ENCODE measurements around the gene ANKRD53. TPM values are rescaled to one million over a fixed set of nuclear protein-coding genes. Genes with fewer than 3 reads are reported as not detected.

The ANKRD53 gene
- total RNA-seq, 1 experiment from 2014 or later, result not detected

DNA sequence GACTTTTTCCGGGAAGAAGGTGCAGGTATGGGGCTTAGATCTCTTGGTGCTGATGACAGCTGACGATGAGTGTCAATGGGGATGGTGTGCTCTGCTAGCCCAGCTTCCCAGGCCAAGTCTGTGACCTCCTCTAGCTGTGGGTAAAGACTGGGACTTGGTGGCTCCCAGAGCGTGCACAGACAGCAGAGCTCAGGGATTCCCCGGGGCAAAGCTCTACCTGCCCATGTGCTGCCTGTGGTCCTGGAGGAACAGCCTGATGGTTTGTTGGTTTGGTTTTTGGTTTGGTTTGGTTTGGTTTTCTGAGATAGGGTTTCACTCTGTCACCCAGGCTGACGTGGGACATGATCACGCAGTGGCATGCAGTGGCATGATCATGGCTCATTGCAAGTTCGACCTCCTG lies 23.5 kb upstream of the ANKRD53 start:
- Histone ChIP-seq H3K27ac (no peak overlapping the region), H3K9me3 (replicated peaks) (no peaks in the 10 kb centered on the region), H3K4me1 (replicated peaks) (no peaks in the 10 kb centered on the region), H3K36me3 (no peaks in the 10 kb centered on the region), H3K27me3 (replicated peaks) (peaks cover 31% of the 10 kb centered on the region), H3K4me3 (no peak overlapping the region)
- peak in 1 of 2 experiments; percentile 21 for DNase-seq (ENCODE audit: low read depth in 1 of 2, low spot score in 2 of 2)

DNA sequence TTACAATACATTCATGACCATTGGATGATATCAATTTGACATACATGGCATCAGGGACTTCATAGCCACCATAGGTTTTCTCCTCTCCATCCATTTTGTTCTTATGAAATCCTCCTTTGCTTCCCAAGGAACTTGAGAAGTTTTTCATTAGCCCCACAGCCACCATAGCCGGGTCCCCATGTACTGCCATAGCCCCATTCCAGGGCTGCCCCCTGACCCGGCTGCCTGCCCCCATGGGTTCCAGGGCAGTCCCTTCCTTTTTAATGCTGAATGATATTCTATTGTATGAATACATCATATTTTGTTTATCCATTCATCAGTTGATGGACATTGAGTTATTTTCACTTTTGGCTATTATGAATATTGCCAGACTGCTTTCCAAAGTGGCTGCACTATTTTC lies 22.3 kb upstream of the ANKRD53 start:
- no peak overlapping the region for H3K27ac ChIP-seq
- DNase-seq (ENCODE audit: low read depth in 1 of 2, low spot score in 2 of 2), result peak in 1 of 2 experiments; percentile 18
- H3K9me3 ChIP-seq (replicated peaks), result no peaks in the 10 kb centered on the region
- no peak overlapping the region for H3K4me3 ChIP-seq
- H3K27me3 ChIP-seq (replicated peaks), result peaks cover 31% of the 10 kb centered on the region
- H3K36me3 ChIP-seq, result no peaks in the 10 kb centered on the region
- no peaks in the 10 kb centered on the region for H3K4me1 ChIP-seq (replicated peaks)

DNA sequence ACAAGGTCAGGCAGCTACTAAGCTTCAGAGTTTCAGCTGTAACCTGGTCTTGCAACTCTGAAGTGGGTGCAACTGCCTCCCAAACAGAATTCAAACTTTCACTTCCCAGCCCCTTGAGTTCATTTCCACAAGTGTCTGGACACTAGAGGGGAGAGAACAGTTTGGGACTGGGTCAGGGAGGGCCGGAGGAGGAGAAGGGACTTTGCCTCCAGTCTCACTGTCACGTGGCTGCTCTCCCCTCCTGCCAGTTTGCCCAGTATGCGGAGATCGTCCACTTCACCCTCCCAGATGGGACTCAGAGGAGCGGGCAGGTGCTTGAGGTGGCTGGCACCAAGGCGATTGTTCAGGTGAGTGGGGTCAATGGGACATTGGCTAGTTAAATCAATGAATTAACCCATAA lies 20.6 kb upstream of the ANKRD53 start:
- Histone ChIP-seq H3K4me1 (replicated peaks) (no peaks in the 10 kb centered on the region), H3K27ac (no peak overlapping the region), H3K4me3 (no peak overlapping the region), H3K27me3 (replicated peaks) (peaks cover 28% of the 10 kb centered on the region), H3K36me3 (no peaks in the 10 kb centered on the region), H3K9me3 (replicated peaks) (no peaks in the 10 kb centered on the region)
- DNase-seq (ENCODE audit: low read depth in 1 of 2, low spot score in 2 of 2), result peak in 1 of 2 experiments; percentile 17

DNA sequence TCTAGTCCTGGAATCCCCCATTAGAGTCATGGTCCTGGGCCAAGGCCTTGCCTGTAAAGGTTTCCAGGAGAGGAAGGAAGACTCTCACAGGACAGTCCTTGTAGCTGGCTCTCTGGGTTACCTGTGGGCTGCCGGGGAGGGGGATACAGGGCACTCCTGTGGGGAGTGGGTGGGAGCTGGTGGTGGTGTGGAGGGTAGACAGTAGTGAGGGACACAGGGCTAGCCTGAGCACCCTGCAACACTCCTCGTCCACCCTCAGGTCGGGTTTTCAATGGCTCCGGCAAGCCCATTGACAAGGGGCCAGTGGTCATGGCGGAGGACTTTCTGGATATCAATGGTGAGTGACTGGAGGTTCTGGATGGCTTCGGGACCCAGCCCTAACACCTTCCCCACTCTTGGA lies 19.7 kb upstream of the ANKRD53 start:
- Histone ChIP-seq H3K27me3 (replicated peaks) (peaks cover 20% of the 10 kb centered on the region), H3K4me3 (no peak overlapping the region), H3K27ac (no peak overlapping the region), H3K36me3 (no peaks in the 10 kb centered on the region), H3K9me3 (replicated peaks) (no peaks in the 10 kb centered on the region), H3K4me1 (replicated peaks) (no peaks in the 10 kb centered on the region)
- peak in 1 of 2 experiments; percentile 33 for DNase-seq (ENCODE audit: low read depth in 1 of 2, low spot score in 2 of 2)

DNA sequence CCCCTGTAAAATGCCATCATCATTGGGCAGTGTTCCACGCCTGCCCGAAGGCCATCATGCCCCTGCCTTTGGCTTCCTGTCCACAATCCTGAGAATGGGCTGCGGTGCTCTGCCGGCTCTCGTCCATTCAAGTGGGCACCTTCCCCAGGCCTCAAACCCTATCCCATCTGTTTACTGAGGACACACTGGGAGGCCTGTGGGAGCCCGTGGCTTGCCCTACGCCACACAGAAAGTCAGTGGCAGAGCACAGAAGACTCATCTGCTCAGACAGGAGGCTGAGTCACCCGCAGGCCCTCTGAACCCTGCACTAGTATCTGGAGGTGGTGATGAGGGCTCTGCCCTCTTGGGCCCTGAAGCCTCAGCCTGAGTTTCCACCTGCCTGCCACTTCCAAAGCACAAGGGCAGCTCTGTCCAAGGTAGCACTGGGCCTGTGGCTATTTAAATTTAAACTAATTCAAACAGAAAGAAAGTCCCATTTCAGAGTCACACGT lies 19.1 kb upstream of the ANKRD53 start:
- no peaks in the 10 kb centered on the region for H3K36me3 ChIP-seq
- peaks cover 17% of the 10 kb centered on the region for H3K27me3 ChIP-seq (replicated peaks)
- no peak overlapping the region for H3K27ac ChIP-seq
- H3K9me3 ChIP-seq (replicated peaks), result no peaks in the 10 kb centered on the region
- DNase-seq (ENCODE audit: low read depth in 1 of 2, low spot score in 2 of 2), result peak in 1 of 2 experiments; percentile 18
- H3K4me3 ChIP-seq, result no peak overlapping the region
- H3K4me1 ChIP-seq (replicated peaks), result no peaks in the 10 kb centered on the region

DNA sequence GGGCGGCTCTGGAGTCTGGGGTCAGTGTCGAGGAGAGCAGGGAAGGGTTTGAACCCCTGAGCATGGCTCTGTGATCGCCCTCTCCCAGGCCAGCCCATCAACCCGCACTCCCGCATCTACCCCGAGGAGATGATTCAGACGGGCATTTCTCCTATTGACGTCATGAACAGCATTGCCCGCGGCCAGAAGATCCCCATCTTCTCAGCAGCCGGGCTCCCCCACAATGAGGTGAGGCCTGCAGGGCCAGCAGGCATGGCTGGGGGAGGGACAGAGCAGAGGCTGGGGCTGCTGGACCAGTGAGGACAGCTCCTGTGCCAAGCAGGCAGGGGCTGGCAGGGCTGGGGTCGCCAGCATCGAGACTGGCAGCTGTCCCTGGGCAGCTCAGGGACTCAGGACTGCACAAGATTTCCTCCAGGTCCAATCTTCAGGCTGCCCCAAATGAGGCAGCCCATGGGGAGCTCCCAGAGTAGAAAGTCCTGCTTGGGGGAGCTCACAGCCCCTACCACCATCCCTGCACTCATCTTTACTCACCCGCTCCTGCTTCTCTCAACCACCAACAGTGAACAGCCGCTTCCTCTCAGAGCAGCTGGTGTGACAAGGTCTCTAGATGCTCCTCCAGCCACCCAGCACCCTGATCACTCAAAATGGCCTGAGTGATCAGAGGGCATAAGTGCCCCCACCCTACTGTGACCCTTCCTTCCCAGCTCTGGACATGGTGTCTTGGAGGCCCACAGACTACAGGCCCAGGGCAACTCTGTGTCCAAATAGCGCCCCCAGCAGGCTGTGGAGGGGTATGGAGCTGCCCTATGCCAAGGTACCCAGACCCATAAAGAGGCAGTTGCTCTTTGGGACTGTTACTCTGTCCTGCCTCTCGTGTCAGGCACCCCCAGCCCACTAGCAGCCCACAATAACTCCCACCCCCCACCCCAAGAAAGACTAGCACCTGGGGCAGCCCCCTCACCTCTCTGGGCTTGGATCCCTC lies 18.3 kb upstream of the ANKRD53 start:
- Histone ChIP-seq H3K27ac (no peak overlapping the region), H3K4me3 (no peak overlapping the region), H3K36me3 (no peaks in the 10 kb centered on the region), H3K27me3 (replicated peaks) (peaks cover 19% of the 10 kb centered on the region), H3K9me3 (replicated peaks) (no peaks in the 10 kb centered on the region), H3K4me1 (replicated peaks) (peaks cover 5% of the 10 kb centered on the region)
- peak in 1 of 2 experiments; percentile 37 for DNase-seq (ENCODE audit: low read depth in 1 of 2, low spot score in 2 of 2)

DNA sequence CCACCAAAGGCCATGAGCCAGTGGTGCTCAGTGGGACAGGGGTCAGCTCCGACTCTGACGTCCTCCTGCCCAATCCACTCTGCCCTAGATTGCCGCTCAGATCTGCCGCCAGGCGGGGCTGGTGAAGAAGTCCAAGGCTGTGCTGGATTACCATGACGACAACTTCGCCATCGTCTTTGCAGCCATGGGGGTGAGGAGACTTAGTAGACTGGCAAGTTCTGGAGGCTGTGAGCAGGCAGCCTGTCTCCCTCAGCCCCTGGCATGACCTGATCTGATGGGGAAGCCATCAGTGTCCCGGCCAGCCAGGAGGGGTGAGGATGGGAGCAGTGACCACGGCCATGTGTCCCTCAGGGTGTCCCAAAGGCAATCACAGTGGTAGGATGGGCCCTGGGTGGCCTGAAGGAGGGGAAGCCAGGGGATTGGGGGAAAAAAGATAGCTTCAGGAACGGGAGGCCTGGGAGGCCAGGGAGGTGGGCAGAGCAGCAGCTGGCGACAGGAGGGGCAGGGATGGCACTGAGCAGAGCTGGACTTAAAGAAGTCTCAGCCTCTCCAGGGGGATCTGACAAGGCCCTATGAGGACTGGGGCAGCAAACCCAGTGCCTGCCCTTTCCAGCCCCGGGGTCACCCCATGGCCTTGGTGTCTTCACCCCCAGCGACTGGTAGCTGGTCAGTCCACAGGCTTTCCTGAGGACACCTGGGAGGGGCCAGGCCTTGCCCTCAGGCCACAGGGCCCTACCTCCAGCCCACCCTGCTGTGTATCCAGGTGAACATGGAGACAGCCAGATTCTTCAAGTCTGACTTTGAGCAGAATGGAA lies 17.4 kb upstream of the ANKRD53 start:
- DNase-seq (ENCODE audit: low read depth in 1 of 2, low spot score in 2 of 2), result peak in 1 of 2 experiments; percentile 35
- Histone ChIP-seq H3K9me3 (replicated peaks) (no peaks in the 10 kb centered on the region), H3K27me3 (replicated peaks) (peaks cover 12% of the 10 kb centered on the region), H3K4me1 (replicated peaks) (peaks cover 6% of the 10 kb centered on the region), H3K4me3 (no peak overlapping the region), H3K36me3 (no peaks in the 10 kb centered on the region), H3K27ac (no peak overlapping the region)

DNA sequence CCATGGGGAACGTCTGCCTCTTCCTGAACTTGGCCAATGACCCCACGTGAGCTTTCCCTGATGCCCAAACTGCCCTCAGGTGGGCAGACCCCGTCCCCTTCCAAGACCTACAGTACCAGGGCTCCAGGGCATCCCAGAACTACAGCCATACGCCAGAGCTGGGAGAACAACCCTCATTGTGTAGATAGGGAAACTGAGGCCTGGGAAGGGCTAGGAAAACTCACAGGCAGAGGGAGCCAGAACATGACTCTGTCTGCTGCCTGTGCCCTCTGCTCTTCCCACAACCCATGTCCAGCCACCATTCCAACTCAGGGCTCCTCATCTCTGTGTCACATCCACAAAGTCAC lies 16.8 kb upstream of the ANKRD53 start:
- H3K27ac ChIP-seq, result no peak overlapping the region
- no peaks in the 10 kb centered on the region for H3K36me3 ChIP-seq
- no peak overlapping the region for H3K4me3 ChIP-seq
- H3K27me3 ChIP-seq (replicated peaks), result peaks cover 11% of the 10 kb centered on the region
- no peaks in the 10 kb centered on the region for H3K9me3 ChIP-seq (replicated peaks)
- H3K4me1 ChIP-seq (replicated peaks), result peaks cover 6% of the 10 kb centered on the region
- peak in 1 of 2 experiments; percentile 31 for DNase-seq (ENCODE audit: low read depth in 1 of 2, low spot score in 2 of 2)

DNA sequence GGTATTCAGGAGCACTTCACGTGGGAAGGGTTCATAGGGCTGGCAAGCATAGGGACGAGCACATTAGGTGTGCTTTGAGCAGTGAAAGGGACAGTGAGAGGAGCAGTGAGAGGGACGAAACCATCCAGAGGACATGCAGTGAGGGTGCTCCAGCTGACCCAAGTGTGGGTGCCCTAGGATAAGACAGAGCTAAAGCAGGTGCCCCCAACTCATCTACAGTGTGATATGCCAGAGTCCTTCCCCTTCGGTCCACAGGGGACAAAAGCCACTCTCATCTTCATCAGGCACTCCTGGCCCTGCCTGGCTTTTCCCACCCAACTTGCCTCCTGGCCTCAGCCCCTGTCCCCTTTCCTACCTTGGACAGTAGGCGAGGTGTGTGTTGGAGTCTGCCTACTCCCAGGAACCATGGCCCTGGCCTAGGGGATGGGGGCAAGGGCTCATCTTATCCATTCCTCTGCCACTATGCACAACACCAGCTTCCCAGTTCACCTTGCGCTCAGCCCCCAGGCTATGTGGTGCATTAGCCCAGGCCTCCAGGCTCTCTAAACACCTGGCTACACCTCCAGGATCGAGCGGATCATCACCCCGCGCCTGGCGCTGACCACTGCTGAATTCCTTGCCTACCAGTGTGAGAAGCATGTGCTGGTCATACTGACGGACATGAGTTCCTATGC lies 16.1 kb upstream of the ANKRD53 start:
- no peak overlapping the region for H3K27ac ChIP-seq
- no peak overlapping the region for H3K4me3 ChIP-seq
- no peaks in the 10 kb centered on the region for H3K36me3 ChIP-seq
- H3K9me3 ChIP-seq (replicated peaks), result no peaks in the 10 kb centered on the region
- peaks cover 11% of the 10 kb centered on the region for H3K27me3 ChIP-seq (replicated peaks)
- DNase-seq (ENCODE audit: low read depth in 1 of 2, low spot score in 2 of 2), result peak in 1 of 2 experiments; percentile 37
- H3K4me1 ChIP-seq (replicated peaks), result peaks cover 6% of the 10 kb centered on the region

DNA sequence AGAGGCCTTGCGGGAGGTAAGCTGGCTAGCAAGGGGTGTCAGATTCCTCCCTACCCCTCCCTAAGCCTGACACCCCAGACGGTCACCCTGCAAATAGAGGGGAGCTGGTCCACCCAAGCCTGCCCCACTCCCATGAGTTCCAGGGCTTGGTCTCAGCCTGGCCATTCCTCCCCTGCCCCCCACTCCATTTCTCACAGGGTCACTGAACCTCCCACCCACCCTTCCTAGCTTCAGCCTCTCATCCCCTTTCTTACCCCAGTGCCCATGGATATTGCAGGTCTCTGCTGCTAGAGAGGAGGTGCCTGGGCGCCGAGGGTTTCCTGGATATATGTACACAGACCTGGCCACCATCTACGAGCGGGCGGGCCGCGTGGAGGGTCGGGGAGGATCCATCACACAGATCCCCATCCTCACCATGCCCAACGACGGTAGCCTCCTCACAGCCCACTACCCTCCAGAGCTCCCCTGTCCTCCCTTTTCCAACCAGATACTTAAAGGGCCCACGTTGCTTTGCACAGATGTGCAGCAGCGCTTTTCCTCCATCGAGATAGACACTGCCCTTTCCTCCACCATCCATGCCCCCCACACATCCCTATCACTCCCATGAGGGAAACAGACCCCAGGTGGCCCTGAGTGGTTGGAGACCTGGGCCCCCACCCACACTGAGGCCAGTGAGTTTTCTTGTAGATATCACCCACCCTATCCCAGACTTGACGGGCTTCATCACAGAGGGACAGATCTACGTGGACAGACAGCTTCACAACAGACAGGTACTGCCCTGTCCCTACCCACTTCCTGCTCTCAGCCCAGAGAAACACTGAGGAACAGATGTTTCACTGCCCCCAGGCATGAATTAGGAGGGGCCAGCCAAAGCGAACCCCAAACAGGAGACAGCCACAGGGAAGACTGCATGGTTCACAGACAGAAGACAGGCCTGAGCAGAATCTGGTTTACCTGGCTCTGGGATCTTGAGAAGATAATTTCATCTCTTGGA lies 15.2 kb upstream of the ANKRD53 start:
- Histone ChIP-seq H3K27ac (no peak overlapping the region), H3K4me3 (no peak overlapping the region), H3K27me3 (replicated peaks) (peaks cover 11% of the 10 kb centered on the region), H3K36me3 (no peaks in the 10 kb centered on the region), H3K9me3 (replicated peaks) (no peaks in the 10 kb centered on the region), H3K4me1 (replicated peaks) (peaks cover 6% of the 10 kb centered on the region)
- DNase-seq (ENCODE audit: low read depth in 1 of 2, low spot score in 2 of 2), result peak in 1 of 2 experiments; percentile 37

DNA sequence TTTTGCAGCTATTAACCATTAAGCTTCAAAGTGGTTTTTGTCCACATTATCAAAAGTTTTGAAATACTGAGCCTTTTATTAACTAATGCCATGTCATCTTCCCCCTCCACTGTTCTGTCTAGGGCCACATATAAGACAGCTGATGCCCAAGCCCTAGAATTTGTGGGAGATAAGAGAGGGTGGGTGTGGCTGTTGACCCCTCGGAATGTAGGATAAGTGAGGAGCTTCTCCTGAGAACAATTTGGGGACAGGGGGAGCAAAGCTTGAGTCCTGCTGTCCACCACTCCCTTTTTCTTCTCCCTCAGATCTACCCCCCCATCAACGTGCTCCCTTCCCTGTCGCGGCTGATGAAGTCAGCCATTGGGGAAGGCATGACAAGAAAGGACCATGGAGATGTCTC lies 14.3 kb upstream of the ANKRD53 start:
- no peak overlapping the region for H3K27ac ChIP-seq
- peak in 1 of 2 experiments; percentile 17 for DNase-seq (ENCODE audit: low read depth in 1 of 2, low spot score in 2 of 2)
- no peaks in the 10 kb centered on the region for H3K36me3 ChIP-seq
- no peaks in the 10 kb centered on the region for H3K9me3 ChIP-seq (replicated peaks)
- H3K4me3 ChIP-seq, result no peak overlapping the region
- peaks cover 6% of the 10 kb centered on the region for H3K4me1 ChIP-seq (replicated peaks)
- H3K27me3 ChIP-seq (replicated peaks), result peaks cover 11% of the 10 kb centered on the region

DNA sequence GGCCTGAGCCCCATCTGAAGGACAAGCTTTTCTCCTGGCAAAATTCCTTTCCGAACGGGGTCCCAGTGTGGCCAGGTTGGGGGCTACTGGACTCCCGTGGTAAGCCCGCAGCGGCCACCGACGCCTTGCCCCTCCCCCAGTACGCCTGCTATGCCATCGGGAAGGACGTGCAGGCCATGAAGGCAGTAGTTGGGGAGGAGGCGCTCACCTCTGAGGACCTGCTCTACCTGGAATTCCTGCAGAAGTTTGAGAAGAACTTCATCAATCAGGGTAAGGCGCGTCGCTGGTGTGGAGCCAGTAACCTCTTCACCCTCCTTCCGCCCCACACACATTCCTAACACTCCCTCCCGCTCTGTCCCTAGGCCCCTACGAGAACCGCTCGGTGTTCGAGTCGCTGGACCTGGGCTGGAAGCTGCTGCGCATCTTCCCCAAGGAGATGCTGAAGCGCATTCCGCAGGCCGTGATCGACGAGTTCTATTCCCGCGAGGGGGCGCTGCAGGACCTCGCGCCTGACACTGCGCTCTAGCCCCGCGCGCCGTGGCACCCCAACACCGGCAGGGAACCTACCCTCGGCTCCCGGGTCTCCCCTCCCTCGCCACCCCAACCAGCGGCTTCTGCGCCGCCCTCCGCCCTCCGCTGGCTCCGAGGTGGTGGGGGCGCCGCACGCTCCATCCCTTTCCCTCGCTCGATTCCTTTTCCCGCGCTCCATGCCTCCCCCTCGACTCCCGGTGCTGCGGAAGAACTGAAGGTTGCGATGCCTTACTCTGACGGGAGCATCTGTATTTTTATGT lies 13.6 kb upstream of the ANKRD53 start:
- peak; percentile 58 for DNase-seq (ENCODE audit: low read depth in 1 of 2, low spot score in 2 of 2)
- H3K36me3 ChIP-seq, result no peaks in the 10 kb centered on the region
- no peaks in the 10 kb centered on the region for H3K9me3 ChIP-seq (replicated peaks)
- H3K27me3 ChIP-seq (replicated peaks), result peaks cover 11% of the 10 kb centered on the region
- peaks cover 6% of the 10 kb centered on the region for H3K4me1 ChIP-seq (replicated peaks)
- peak overlapping the region; percentile 33 for H3K4me3 ChIP-seq
- H3K27ac ChIP-seq, result no peak overlapping the region

All from SJSA1 (cell line).